Activated naive CD8-positive, alpha-beta T cell (primary cell): Measurements from ENCODE around the gene PHACTR3.

Experiments used
- H3K27ac Mint-ChIP-seq: one replicate; pipeline ENCODE4 v1.8.0; 2021; ENCODE audit warnings: mixed read lengths
- H3K27me3 Mint-ChIP-seq: one replicate; pipeline ENCODE4 v1.8.0; 2021; ENCODE audit warnings: mixed read lengths
- H3K36me3 Mint-ChIP-seq: one replicate; pipeline ENCODE4 v1.8.0; 2021; ENCODE audit warnings: mixed read lengths
- H3K4me1 Mint-ChIP-seq: one replicate; pipeline ENCODE4 v1.8.0; 2021; ENCODE audit warnings: low read depth, mixed read lengths
- H3K4me3 Mint-ChIP-seq: one replicate; pipeline ENCODE4 v1.8.0; 2021; ENCODE audit warnings: mild to moderate bottlenecking, mixed read lengths
- H3K9me3 Mint-ChIP-seq: one replicate; pipeline ENCODE4 v1.8.0; 2021; ENCODE audit warnings: low read depth, mixed read lengths

PHACTR3 gene

GRCh38 chr20:59778615-59779200, 174.4 kb downstream of the PHACTR3 start:
- Mint-ChIP-seq H3K4me1 (no peaks in the 10 kb centered on the region), H3K9me3 (no peaks in the 10 kb centered on the region), H3K4me3 (no peak overlapping the region), H3K27me3 (peaks cover 1% of the 10 kb centered on the region), H3K27ac (no peak overlapping the region), H3K36me3 (no peaks in the 10 kb centered on the region)

- H3K4me1 Mint-ChIP-seq: no peaks in the 10 kb centered on the region
- peaks cover 1% of the 10 kb centered on the region for H3K27me3 Mint-ChIP-seq
- H3K36me3 Mint-ChIP-seq: no peaks in the 10 kb centered on the region
- no peak overlapping the region for H3K27ac Mint-ChIP-seq
- no peaks in the 10 kb centered on the region for H3K9me3 Mint-ChIP-seq
- H3K4me3 Mint-ChIP-seq: no peak overlapping the region
Measured at GRCh38 chr20:59779656-59780380, 175.5 kb downstream of the PHACTR3 start.

GRCh38 chr20:59780494-59781185, 176.3 kb downstream of the PHACTR3 start:
- Mint-ChIP-seq H3K4me3 (no peak overlapping the region), H3K4me1 (no peaks in the 10 kb centered on the region), H3K9me3 (no peaks in the 10 kb centered on the region), H3K27ac (no peak overlapping the region), H3K27me3 (peaks cover 1% of the 10 kb centered on the region), H3K36me3 (no peaks in the 10 kb centered on the region)

- Mint-ChIP-seq H3K27ac (no peak overlapping the region), H3K9me3 (no peaks in the 10 kb centered on the region), H3K27me3 (peaks cover 1% of the 10 kb centered on the region), H3K4me3 (no peak overlapping the region), H3K36me3 (no peaks in the 10 kb centered on the region), H3K4me1 (no peaks in the 10 kb centered on the region)
Measured at GRCh38 chr20:59781226-59781625, 176.9 kb downstream of the PHACTR3 start.

GRCh38 chr20:59782986-59783640, 178.8 kb downstream of the PHACTR3 start:
- no peaks in the 10 kb centered on the region for H3K4me1 Mint-ChIP-seq
- H3K27me3 Mint-ChIP-seq: peaks cover 4% of the 10 kb centered on the region
- H3K4me3 Mint-ChIP-seq: no peak overlapping the region
- H3K9me3 Mint-ChIP-seq: no peaks in the 10 kb centered on the region
- no peak overlapping the region for H3K27ac Mint-ChIP-seq
- no peaks in the 10 kb centered on the region for H3K36me3 Mint-ChIP-seq

GRCh38 chr20:59783641-59784010, 179.3 kb downstream of the PHACTR3 start:
- H3K27ac Mint-ChIP-seq: no peak overlapping the region
- no peaks in the 10 kb centered on the region for H3K36me3 Mint-ChIP-seq

GRCh38 chr20:59784365-59784764, 180.0 kb downstream of the PHACTR3 start:
- Mint-ChIP-seq H3K4me1 (no peaks in the 10 kb centered on the region), H3K27ac (no peak overlapping the region), H3K36me3 (no peaks in the 10 kb centered on the region), H3K4me3 (no peak overlapping the region), H3K9me3 (no peaks in the 10 kb centered on the region), H3K27me3 (peaks cover 8% of the 10 kb centered on the region)

More at GRCh38 chr20:59783641-59784010, 179.3 kb downstream of the PHACTR3 start:
- no peak overlapping the region for H3K4me3 Mint-ChIP-seq
- peaks cover 4% of the 10 kb centered on the region for H3K27me3 Mint-ChIP-seq
- H3K4me1 Mint-ChIP-seq: no peaks in the 10 kb centered on the region
- no peaks in the 10 kb centered on the region for H3K9me3 Mint-ChIP-seq

GRCh38 chr20:59784791-59785668, 180.7 kb downstream of the PHACTR3 start:
- H3K4me1 Mint-ChIP-seq: no peaks in the 10 kb centered on the region

GRCh38 chr20:59785669-59785959, 181.3 kb downstream of the PHACTR3 start:
- no peaks in the 10 kb centered on the region for H3K36me3 Mint-ChIP-seq
- H3K27me3 Mint-ChIP-seq: peaks cover 12% of the 10 kb centered on the region
- H3K27ac Mint-ChIP-seq: no peak overlapping the region
- H3K4me3 Mint-ChIP-seq: no peak overlapping the region
- H3K9me3 Mint-ChIP-seq: peaks cover 2% of the 10 kb centered on the region
- H3K4me1 Mint-ChIP-seq: no peaks in the 10 kb centered on the region

More at GRCh38 chr20:59784791-59785668, 180.7 kb downstream of the PHACTR3 start:
- no peaks in the 10 kb centered on the region for H3K36me3 Mint-ChIP-seq
- no peak overlapping the region for H3K27ac Mint-ChIP-seq
- peaks cover 9% of the 10 kb centered on the region for H3K27me3 Mint-ChIP-seq
- H3K9me3 Mint-ChIP-seq: no peaks in the 10 kb centered on the region
- no peak overlapping the region for H3K4me3 Mint-ChIP-seq

- no peak overlapping the region for H3K4me3 Mint-ChIP-seq
- H3K36me3 Mint-ChIP-seq: no peaks in the 10 kb centered on the region
- no peaks in the 10 kb centered on the region for H3K4me1 Mint-ChIP-seq
- peaks cover 4% of the 10 kb centered on the region for H3K9me3 Mint-ChIP-seq
- no peak overlapping the region for H3K27ac Mint-ChIP-seq
- H3K27me3 Mint-ChIP-seq: peaks cover 12% of the 10 kb centered on the region
Measured at GRCh38 chr20:59785986-59786795, 181.9 kb downstream of the PHACTR3 start.

GRCh38 chr20:59786801-59787537, 182.6 kb downstream of the PHACTR3 start:
- Mint-ChIP-seq H3K27ac (no peak overlapping the region), H3K4me1 (no peaks in the 10 kb centered on the region)

GRCh38 chr20:59787538-59787890, 183.2 kb downstream of the PHACTR3 start:
- H3K9me3 Mint-ChIP-seq: peaks cover 9% of the 10 kb centered on the region
- no peak overlapping the region for H3K4me3 Mint-ChIP-seq
- H3K4me1 Mint-ChIP-seq: no peaks in the 10 kb centered on the region
- no peak overlapping the region for H3K27ac Mint-ChIP-seq
- H3K27me3 Mint-ChIP-seq: peaks cover 15% of the 10 kb centered on the region
- H3K36me3 Mint-ChIP-seq: no peaks in the 10 kb centered on the region

More at GRCh38 chr20:59786801-59787537, 182.6 kb downstream of the PHACTR3 start:
- Mint-ChIP-seq H3K27me3 (peaks cover 14% of the 10 kb centered on the region), H3K4me3 (no peak overlapping the region), H3K36me3 (no peaks in the 10 kb centered on the region), H3K9me3 (peaks cover 6% of the 10 kb centered on the region)

GRCh38 chr20:59788196-59788735, 183.9 kb downstream of the PHACTR3 start:
- no peaks in the 10 kb centered on the region for H3K36me3 Mint-ChIP-seq
- peaks cover 15% of the 10 kb centered on the region for H3K27me3 Mint-ChIP-seq

More at GRCh38 chr20:59788196-59788735, 183.9 kb downstream of the PHACTR3 start:
- Mint-ChIP-seq H3K4me3 (no peak overlapping the region), H3K27ac (no peak overlapping the region), H3K9me3 (peaks cover 10% of the 10 kb centered on the region), H3K4me1 (no peaks in the 10 kb centered on the region)
